Endothelial cell of umbilical vein (primary cell): Measurements from ENCODE around the gene CDX2. TPM values are rescaled to one million over a fixed set of nuclear protein-coding genes. Genes with fewer than 3 reads are reported as not detected.

ENCODE experiments used
- BruUV-seq: library from RNA; stranded (reverse); fragments of 400-500 nt; replicated peaks from 2 replicates; lab custom pipeline; 2021; lab: Mats Ljungman, UMichigan
- CTCF ChIA-PET: fragments of 300-600, 350-600 bp; sonication (Branson Sonifier 250); formaldehyde crosslinking; loops from one replicate; lab custom pipeline; 2021; ENCODE audit warnings: antibody characterized with exemption, inconsistent platforms; lab: Charles Lee
- POLR2A ChIA-PET: fragments of 300-600, 350-600 bp; sonication (Branson Sonifier 250); formaldehyde crosslinking; loops from one replicate; lab custom pipeline; 2021; ENCODE audit warnings: antibody characterized with exemption, inconsistent platforms; lab: Charles Lee
- DNase-seq: peaks from one replicate; pipeline ENCODE4 v3.0.0-alpha.2; 2011; ENCODE audit warnings: low read depth, low spot score
- FAIRE-seq: peaks from 2 replicates; lab custom pipeline; 2011; peaks lifted over from hg19 to GRCh38; lab: Jason Lieb, UNC
- H2AFZ ChIP-seq: 2 replicates; pipeline ENCODE4 v1.6.0; 2012; ENCODE audit warnings: low read depth, low read length, control low read depth, inconsistent platforms
- H3K27ac ChIP-seq: 2 replicates; pipeline ENCODE4 v1.5.1; 2011; ENCODE audit warnings: low read depth, mild to moderate bottlenecking, control low read depth, low read length, moderate library complexity; ENCODE audit not compliant: insufficient read depth
- H3K27me3 ChIP-seq, 2 experiments: 2 replicates each; pipeline versions ENCODE4 v1.6.0 to v1.6.1; 2011; ENCODE audit warnings: low read length in 2 of 2, mixed read lengths in 1 of 2; ENCODE audit not compliant: control insufficient read depth in 2 of 2, insufficient read depth in 2 of 2
- H3K36me3 ChIP-seq, 2 experiments: 2 replicates in 1 of 2; 3 replicates in 1 of 2; pipeline ENCODE4 v1.5.1; 2011; ENCODE audit warnings: low read length in 2 of 2, mild to moderate bottlenecking in 1 of 2, moderate library complexity in 1 of 2; ENCODE audit not compliant: control insufficient read depth in 2 of 2, insufficient read depth in 2 of 2; ENCODE audit errors: extremely low read depth in 1 of 2
- H3K4me1 ChIP-seq: 3 replicates; pipeline ENCODE4 v1.5.1; 2011; ENCODE audit warnings: mild to moderate bottlenecking, low read length; ENCODE audit not compliant: control insufficient read depth, insufficient read depth; ENCODE audit errors: extremely low read depth
- H3K4me2 ChIP-seq: 2 replicates; pipeline ENCODE4 v1.6.1; 2011; ENCODE audit warnings: low read length, control low read depth, mixed read lengths; ENCODE audit not compliant: insufficient read depth
- H3K4me3 ChIP-seq, 3 experiments: fragments of 200-600 bp in 1 of 3; sonication (generic), shearing (Covaris generic) in 1 of 3; replicated peaks in 1 of 3; 2 replicates each; pipeline ENCODE4 v1.5.1; 2011 to 2016; ENCODE audit warnings: control low read depth in 3 of 3, low read length in 3 of 3, mild to moderate bottlenecking in 2 of 3, inconsistent platforms in 1 of 3, low read depth in 1 of 3, moderate library complexity in 1 of 3; ENCODE audit not compliant: insufficient read depth in 1 of 3
- H3K79me2 ChIP-seq: 2 replicates; pipeline ENCODE4 v1.6.0; 2012; ENCODE audit warnings: low read length, inconsistent platforms; ENCODE audit not compliant: control insufficient read depth, insufficient read depth
- H3K9ac ChIP-seq: replicated peaks from 2 replicates; pipeline ENCODE3; 2011; ENCODE audit warnings: low read length, control low read depth; ENCODE audit not compliant: insufficient read depth; ENCODE audit errors: extremely low read depth
- H3K9me1 ChIP-seq: replicated peaks from 3 replicates; pipeline ENCODE4 v1.6.0; 2011; ENCODE audit warnings: mild to moderate bottlenecking, low read length; ENCODE audit not compliant: control insufficient read depth, insufficient read depth; ENCODE audit errors: extremely low read depth
- H3K9me3 ChIP-seq: replicated peaks from 2 replicates; pipeline ENCODE4 v1.5.1; 2012; ENCODE audit warnings: low read length, inconsistent platforms; ENCODE audit not compliant: control insufficient read depth, insufficient read depth
- H4K20me1 ChIP-seq: replicated peaks from 2 replicates; pipeline ENCODE3; 2011; ENCODE audit warnings: mild to moderate bottlenecking, low read length; ENCODE audit not compliant: control insufficient read depth, insufficient read depth; ENCODE audit errors: extremely low read depth
- EZH2 ChIP-seq: IDR thresholded peaks from 2 replicates; pipeline ENCODE4 v1.6.1; 2012; ENCODE audit warnings: borderline replicate concordance, low read depth, mild to moderate bottlenecking, moderate library complexity, low read length, inconsistent platforms; ENCODE audit not compliant: severe bottlenecking
- GATA2 ChIP-seq: IDR thresholded peaks from 2 replicates; pipeline ENCODE4 v1.7.0; 2011; ENCODE audit warnings: low read depth, mild to moderate bottlenecking, moderate library complexity, mixed read lengths, low read length; ENCODE audit not compliant: insufficient read length, insufficient read depth
- POLR2A ChIP-seq: IDR thresholded peaks from 2 replicates; pipeline ENCODE4 v1.6.1; 2012; ENCODE audit warnings: low read depth, mild to moderate bottlenecking, control low read depth, low read length
- POLR2AphosphoS5 ChIP-seq: IDR thresholded peaks from 2 replicates; pipeline ENCODE4 v1.6.1; 2012; ENCODE audit warnings: low read depth, mild to moderate bottlenecking, control low read depth, low read length, moderate library complexity; ENCODE audit not compliant: insufficient read depth
- dilution Hi-C: fragments of 300-500 bp; cut with MboI; formaldehyde crosslinking; loops from one replicate; pipeline ENCODE4 v1.15.0; 2019; ENCODE audit warnings: low sequenced_read_pairs; ENCODE audit not compliant: extremely low pct_ligation_motif_present
- intact Hi-C: fragments of 100-400 bp; cut with micrococcal nuclease; formaldehyde crosslinking; loops from one replicate; pipeline ENCODE4 v1.10.0; 2022
- polyA plus RNA-seq, 4 experiments: library from polyadenylated mRNA; depleted of rRNA in 3 of 4; stranded (reverse) in 3 of 4; unstranded in 1 of 4; fragments of >200 nt; gene quantifications; 2 replicates each; pipeline versions ENCODE4 v1.2.1 to v1.2.3, GENCODE V29; 2011 to 2012; ENCODE audit warnings: missing spikeins in 1 of 4
- total RNA-seq: library from RNA; stranded (reverse); gene quantifications from 2 replicates; pipeline ENCODE4 v1.2.3, GENCODE V29; 2021
- TF ChIP-seq, protein P1 (sequence below): IDR thresholded peaks from 2 replicates; pipeline ENCODE4 v1.6.1; 2011; ENCODE audit not compliant: insufficient read depth, insufficient read length

Gene CDX2
- total and polyA plus RNA-seq, 2 donors (not counting 3 experiments of a cell fraction or from before 2014, with no cell fraction given) = not detected

GRCh38 chr13:27926644-27927434 lies 42.3 kb downstream of the CDX2 start:
- H3K27me3 ChIP-seq = peaks cover 79 to 99% of the 10 kb centered on the region in 2 experiments
- no peak overlapping the region for H3K27ac ChIP-seq
- intact Hi-C loops (no loop called here), dilution Hi-C loops (no loop called here)
- H3K9me1 ChIP-seq = no peaks in the 10 kb centered on the region
- H2AFZ ChIP-seq = no peak overlapping the region
- H4K20me1 ChIP-seq = no peaks in the 10 kb centered on the region
- no peak for DNase-seq
- H3K9ac ChIP-seq = no peak overlapping the region
- no peaks in the 10 kb centered on the region for H3K36me3 ChIP-seq
- POLR2A ChIA-PET = no interaction called here
- TF ChIP-seq POLR2A (no peak), EZH2 (peak; percentile 58)
- H3K4me2 ChIP-seq = no peak overlapping the region
- no peaks in the 10 kb centered on the region for H3K79me2 ChIP-seq
- no peak for FAIRE-seq
- no peaks in the 10 kb centered on the region for H3K4me1 ChIP-seq
- CTCF ChIA-PET = interaction anchor here (1.1 kb wide), 1 partner anchor 11 kb away, joined by 3 read pairs; no protein-coding TSS in a partner anchor
- no peak overlapping the region for H3K4me3 ChIP-seq
- no peaks in the 10 kb centered on the region for H3K9me3 ChIP-seq
- BruUV-seq = no TSS peak

DNA sequence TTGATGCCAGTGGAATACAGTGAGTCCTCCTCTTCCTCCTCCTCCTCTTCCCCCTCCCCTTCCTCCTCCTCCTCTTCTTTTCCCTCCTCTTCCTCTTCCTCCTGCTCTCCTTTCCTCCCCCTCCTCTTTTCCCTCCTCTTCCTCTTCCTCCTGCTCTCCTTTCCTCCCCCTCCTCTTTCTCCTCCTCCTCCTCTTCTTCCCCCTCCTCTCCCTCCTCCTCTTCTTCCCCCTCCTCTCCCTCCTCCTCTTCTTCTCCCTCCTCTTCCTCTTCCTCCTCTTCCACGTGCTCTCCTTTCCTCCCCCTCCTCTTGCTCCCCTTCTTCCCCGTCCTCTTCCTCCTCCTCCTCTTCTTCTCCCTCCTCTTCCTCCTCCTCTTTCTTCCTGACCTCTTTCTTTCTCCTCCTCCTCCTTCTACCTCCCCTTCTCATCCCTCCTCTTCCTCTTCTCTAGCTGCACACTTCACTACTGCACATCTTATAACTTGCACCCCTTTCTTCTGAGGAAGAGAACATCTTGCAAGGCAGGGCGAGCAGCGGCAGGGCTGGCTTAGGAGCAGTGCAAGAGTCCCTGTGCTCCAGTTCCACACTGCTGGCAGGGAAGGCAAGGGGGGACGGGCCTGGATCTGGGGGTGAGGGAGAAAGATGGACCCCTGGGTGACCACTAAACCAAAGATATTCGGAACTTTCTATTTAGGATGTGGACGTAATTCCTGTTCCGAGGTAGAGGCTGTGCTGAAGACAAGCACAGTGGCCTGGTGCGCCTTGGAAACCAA lies 43.7 kb downstream of the CDX2 start:
- DNase-seq (no peak), FAIRE-seq (no peak)
- Histone ChIP-seq H3K4me1 (peaks cover 2% of the 10 kb centered on the region), H3K9ac (no peak overlapping the region), H3K36me3 (no peaks in the 10 kb centered on the region), H3K9me1 (no peaks in the 10 kb centered on the region), H3K4me3 (no peak overlapping the region), H3K27ac (no peak overlapping the region), H4K20me1 (no peaks in the 10 kb centered on the region), H3K79me2 (no peaks in the 10 kb centered on the region), H2AFZ (no peak overlapping the region), H3K27me3 (peaks cover 90 to 100% of the 10 kb centered on the region in 2 experiments), H3K4me2 (no peak overlapping the region), H3K9me3 (no peaks in the 10 kb centered on the region)
- POLR2A ChIA-PET = no interaction called here
- intact Hi-C loops = no loop called here
- TF ChIP-seq GATA2 (no peak), POLR2AphosphoS5 (no peak)
- TF ChIP-seq, protein P1, sequence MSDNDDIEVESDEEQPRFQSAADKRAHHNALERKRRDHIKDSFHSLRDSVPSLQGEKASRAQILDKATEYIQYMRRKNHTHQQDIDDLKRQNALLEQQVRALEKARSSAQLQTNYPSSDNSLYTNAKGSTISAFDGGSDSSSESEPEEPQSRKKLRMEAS = no peak
- no TSS peak for BruUV-seq
- CTCF ChIA-PET = no interaction called here
- dilution Hi-C loops = no loop called here
